Testis (tissue), 2 donors: ENCODE data around the gene OR52N2.

Experiments
- CTCF ChIP-seq, 3 experiments: fragments of 450-650 bp in 2 of 3; fragments of 200-600 bp in 1 of 3; sonication (generic) in 1 of 3; IDR thresholded peaks; one replicate each; pipeline ENCODE4 v1.5.1; 2016 to 2019; ENCODE audit warnings: antibody characterized with exemption in 3 of 3, mild to moderate bottlenecking in 2 of 3, moderate library complexity in 1 of 3
- POLR2A ChIP-seq: fragments of 450-650 bp; IDR thresholded peaks from one replicate; pipeline ENCODE4 v1.6.1; 2017; ENCODE audit warnings: antibody characterized with exemption, mild to moderate bottlenecking, moderate library complexity

- TF ChIP-seq CTCF (IDR thresholded peaks at IDR 0.05) = peak; percentile 53 to 65 (median 64)
- no peak for TF ChIP-seq POLR2A
Observed at GRCh38 chr11:5808500-5809121, at the start of gene OR52N2.
